ENCODE measurements around the gene ASIC4.

GRCh38 chr2:219488149-219488843 lies 26.0 kb upstream of the ASIC4 start:
- TF ChIP-seq ZBTB3 (CRISPR knock-in tag; IDR thresholded peaks at IDR 0.05; ENCODE audit: borderline replicate concordance, low read depth) (no peak), EZH2 (conservative IDR thresholded peaks at IDR 0.05; ENCODE audit: low read depth, low read length) (no peak), ZNF280D (CRISPR knock-in tag; IDR thresholded peaks at IDR 0.05) (no peak), ASH2L (IDR thresholded peaks at IDR 0.05; ENCODE audit: insufficient read length, low read depth, low read length) (no peak), MLX (CRISPR knock-in tag; IDR thresholded peaks at IDR 0.05) (no peak), ZUFSP (CRISPR knock-in tag; IDR thresholded peaks at IDR 0.05; ENCODE audit: borderline replicate concordance) (no peak), AFF4 (CRISPR knock-in tag; IDR thresholded peaks at IDR 0.05) (no peak)

Measured in HepG2 (cell line).